ENCODE measurements around the gene CPZ. TPM values are rescaled to one million over a fixed set of nuclear protein-coding genes. Genes with fewer than 3 reads are reported as not detected.

The CPZ gene
- total RNA-seq, 1 donor from 2014 or later, result 32.8 TPM

DNA sequence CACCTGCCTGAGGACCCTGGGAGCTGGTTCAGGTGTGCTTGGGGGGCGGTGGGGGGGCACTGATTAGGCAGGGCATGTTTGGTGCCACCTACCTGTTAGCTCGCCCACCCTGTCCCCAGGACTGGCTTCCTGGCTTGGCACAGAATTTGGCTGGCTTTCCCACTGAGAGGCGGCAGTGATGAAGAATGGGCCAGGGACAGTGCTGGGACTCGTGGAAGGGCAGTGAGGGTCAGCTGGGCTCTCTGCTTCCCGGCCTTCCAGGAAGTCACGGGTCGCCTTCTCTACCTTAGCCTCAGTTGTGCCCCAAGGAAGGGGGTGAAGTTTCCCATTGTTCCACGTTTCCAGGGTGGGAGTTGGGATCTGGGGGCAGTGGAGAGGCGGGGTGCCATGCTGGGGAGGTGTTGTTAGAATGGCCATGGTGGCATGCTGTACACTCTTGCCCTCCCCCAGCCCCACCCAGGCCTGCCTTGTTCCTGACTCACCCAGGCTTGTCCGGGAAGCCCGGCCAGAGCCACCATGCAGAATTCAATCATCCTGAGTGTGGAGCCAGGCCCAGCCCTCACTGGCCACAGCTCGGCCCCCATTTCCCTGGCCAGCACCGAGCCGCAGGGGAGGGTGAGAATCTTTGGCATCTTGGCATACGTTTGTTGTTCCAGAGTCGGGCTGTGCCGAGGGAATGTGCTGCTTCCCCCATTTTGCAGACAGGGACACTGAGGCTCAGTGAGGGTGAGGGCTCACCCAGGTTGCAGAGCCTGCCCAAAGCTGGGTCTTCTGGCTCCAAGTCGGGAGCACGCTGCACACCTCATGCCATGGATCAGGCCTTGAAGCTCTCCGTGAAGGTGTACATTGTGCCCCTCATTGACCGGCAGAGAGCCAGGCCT lies 34.2 kb upstream of the CPZ start:
- DNase-seq (ENCODE audit: low spot score in 2 of 2, unreplicated experiment in 2 of 2), result no peak
- Mint-ChIP-seq H3K4me3 (no peak overlapping the region), H3K9me3 (no peaks in the 10 kb centered on the region), H3K27ac (no peak overlapping the region), H3K4me1 (peaks cover 35% of the 10 kb centered on the region), H3K27me3 (ENCODE audit: low read depth) (no peaks in the 10 kb centered on the region), H3K36me3 (no peaks in the 10 kb centered on the region)
- TF ChIP-seq, protein P1, sequence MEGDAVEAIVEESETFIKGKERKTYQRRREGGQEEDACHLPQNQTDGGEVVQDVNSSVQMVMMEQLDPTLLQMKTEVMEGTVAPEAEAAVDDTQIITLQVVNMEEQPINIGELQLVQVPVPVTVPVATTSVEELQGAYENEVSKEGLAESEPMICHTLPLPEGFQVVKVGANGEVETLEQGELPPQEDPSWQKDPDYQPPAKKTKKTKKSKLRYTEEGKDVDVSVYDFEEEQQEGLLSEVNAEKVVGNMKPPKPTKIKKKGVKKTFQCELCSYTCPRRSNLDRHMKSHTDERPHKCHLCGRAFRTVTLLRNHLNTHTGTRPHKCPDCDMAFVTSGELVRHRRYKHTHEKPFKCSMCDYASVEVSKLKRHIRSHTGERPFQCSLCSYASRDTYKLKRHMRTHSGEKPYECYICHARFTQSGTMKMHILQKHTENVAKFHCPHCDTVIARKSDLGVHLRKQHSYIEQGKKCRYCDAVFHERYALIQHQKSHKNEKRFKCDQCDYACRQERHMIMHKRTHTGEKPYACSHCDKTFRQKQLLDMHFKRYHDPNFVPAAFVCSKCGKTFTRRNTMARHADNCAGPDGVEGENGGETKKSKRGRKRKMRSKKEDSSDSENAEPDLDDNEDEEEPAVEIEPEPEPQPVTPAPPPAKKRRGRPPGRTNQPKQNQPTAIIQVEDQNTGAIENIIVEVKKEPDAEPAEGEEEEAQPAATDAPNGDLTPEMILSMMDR (IDR thresholded peaks at IDR 0.05; ENCODE audit: unreplicated experiment), result no peak

DNA sequence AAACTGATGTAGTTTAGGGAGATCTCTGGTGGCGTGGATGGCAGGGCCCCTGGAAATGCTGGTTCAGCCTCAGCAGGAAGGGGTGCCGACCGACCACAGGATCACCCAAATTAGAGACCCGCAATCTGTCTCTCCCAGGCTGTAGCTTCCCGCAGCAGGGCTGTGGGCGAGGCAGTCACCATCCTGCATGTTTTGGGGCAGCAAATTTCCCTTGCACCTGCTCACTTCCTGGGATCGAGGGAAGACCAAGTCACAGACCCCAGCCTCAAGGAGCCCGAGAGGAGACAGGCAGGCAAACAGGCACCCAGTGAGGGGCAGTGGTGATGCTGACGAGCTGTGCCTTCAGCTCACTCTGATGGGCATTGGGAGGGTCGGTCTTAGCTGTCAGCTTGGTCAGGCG lies 33.6 kb upstream of the CPZ start:
- Mint-ChIP-seq H3K4me1 (peaks cover 34% of the 10 kb centered on the region), H3K36me3 (no peaks in the 10 kb centered on the region), H3K27me3 (ENCODE audit: low read depth) (no peaks in the 10 kb centered on the region), H3K27ac (no peak overlapping the region), H3K4me3 (no peak overlapping the region), H3K9me3 (no peaks in the 10 kb centered on the region)
- TF ChIP-seq, protein P1 (IDR thresholded peaks at IDR 0.05; ENCODE audit: unreplicated experiment), result no peak
- DNase-seq (ENCODE audit: low spot score in 2 of 2, unreplicated experiment in 2 of 2), result no peak

DNA sequence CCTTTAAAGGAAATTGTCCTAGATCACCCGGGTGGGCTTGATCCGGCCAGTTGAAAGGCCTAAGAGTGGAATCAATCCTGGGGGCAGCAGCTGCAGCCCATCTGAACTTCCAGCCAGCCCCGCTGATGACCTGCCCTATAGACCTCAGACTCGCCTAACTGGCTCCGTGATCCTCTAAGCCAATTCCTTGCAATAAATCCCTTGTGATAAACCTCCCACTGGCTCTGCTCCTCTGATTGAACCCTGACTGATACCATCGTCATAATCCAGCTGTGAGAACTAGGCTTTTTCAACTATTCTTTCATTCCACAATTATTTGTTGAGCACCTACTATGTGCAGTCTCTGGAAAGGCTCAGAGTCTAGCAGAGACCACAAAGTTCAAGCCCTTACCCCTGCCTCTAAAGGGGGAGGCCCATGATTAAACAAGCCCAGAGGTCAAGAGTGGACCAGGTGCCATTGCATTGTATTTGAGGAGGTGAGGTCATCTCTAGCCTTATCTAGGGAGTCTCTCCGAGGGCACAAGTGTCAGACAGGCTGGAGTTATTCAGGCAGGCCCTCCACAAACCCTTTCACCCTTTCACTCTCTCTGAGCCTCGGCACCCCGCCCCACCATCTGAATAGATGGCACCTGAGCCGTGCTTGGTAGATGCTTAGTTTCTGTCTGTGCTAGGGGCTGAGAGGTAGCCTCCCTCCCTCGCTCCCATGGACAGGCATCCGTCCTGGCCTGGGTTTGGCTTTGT lies 32.9 kb upstream of the CPZ start:
- H3K4me1 Mint-ChIP-seq, result peaks cover 32% of the 10 kb centered on the region
- H3K27ac Mint-ChIP-seq, result no peak overlapping the region
- no peaks in the 10 kb centered on the region for H3K9me3 Mint-ChIP-seq
- no peaks in the 10 kb centered on the region for H3K36me3 Mint-ChIP-seq
- H3K4me3 Mint-ChIP-seq, result no peak overlapping the region
- DNase-seq (ENCODE audit: low spot score in 2 of 2, unreplicated experiment in 2 of 2), result no peak
- TF ChIP-seq, protein P1 (IDR thresholded peaks at IDR 0.05; ENCODE audit: unreplicated experiment), result no peak
- H3K27me3 Mint-ChIP-seq (ENCODE audit: low read depth), result no peaks in the 10 kb centered on the region

DNA sequence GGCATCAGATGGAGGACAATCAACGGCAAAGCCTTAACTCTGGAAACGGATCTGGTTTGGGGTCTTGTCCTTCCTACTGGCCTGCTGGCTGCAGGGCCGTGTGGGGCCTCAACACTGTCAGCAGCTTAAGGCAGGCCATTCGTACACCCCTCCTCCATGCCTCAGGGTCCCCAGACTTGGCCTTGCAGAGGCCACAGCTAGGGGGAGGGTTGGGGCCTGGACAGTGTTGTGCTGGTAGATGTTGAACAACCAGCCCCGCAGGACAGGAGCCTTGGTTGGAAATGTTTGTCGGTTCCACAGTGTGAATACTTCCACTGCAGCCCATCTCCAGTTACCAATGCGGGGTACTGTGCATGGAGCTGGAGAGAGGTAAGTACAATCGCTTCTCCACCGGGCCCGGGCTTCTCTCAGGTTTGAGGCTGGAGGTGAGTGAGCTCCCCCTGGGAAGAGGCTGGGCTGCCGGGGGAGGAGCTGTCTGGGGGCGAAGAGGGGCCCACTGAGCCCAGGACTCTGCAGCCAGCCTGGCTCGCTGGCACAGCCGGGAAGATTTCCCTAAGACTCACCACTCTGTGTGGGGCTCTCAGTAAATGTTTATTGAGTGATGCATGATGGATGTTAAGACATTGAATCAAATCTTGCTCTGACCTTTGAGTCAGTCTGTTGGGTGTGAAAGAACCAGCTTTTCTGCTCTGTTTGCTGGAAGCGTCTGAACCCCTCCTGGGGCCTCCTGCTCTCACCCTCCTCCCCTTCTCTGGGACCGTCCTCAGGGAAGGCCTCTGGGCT lies 32.1 kb upstream of the CPZ start:
- H3K4me1 Mint-ChIP-seq, result peaks cover 32% of the 10 kb centered on the region
- H3K36me3 Mint-ChIP-seq, result no peaks in the 10 kb centered on the region
- no peak for DNase-seq (ENCODE audit: low spot score in 2 of 2, unreplicated experiment in 2 of 2)
- H3K9me3 Mint-ChIP-seq, result no peaks in the 10 kb centered on the region
- H3K27me3 Mint-ChIP-seq (ENCODE audit: low read depth), result no peaks in the 10 kb centered on the region
- H3K27ac Mint-ChIP-seq, result no peak overlapping the region
- no peak overlapping the region for H3K4me3 Mint-ChIP-seq
- TF ChIP-seq, protein P1 (IDR thresholded peaks at IDR 0.05; ENCODE audit: unreplicated experiment), result no peak

DNA sequence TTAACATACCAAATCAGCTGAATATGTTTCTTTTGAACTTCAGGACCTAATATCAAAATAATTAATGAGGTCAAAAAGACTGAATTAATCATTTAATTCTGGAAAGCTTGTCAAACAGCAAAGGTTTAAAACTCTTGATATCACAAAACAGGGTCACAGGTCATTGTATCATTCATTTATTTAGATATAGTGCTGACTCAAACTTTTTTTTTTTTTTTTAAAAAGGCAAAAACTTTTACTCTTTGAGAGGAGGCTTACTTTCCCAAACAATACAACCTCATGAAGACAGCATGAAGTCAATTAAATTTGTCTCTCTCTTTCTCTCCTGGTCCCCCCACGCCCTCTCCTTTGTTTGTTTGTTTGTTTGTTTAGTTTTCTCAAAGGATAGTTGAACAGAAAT lies 28.0 kb upstream of the CPZ start:
- Mint-ChIP-seq H3K9me3 (no peaks in the 10 kb centered on the region), H3K27ac (no peak overlapping the region), H3K4me1 (peaks cover 44% of the 10 kb centered on the region), H3K4me3 (no peak overlapping the region), H3K36me3 (no peaks in the 10 kb centered on the region), H3K27me3 (ENCODE audit: low read depth) (no peaks in the 10 kb centered on the region)
- DNase-seq (ENCODE audit: low spot score in 2 of 2, unreplicated experiment in 2 of 2), result no peak
- TF ChIP-seq, protein P1 (IDR thresholded peaks at IDR 0.05; ENCODE audit: unreplicated experiment), result no peak
